Measurements from ENCODE around the gene MYOT.

- TF ChIP-seq CTCF (IDR thresholded peaks at IDR 0.05; ENCODE audit: low read depth, low read length, poor library complexity, severe bottlenecking) (no peak), EZH2phosphoT487 (IDR thresholded peaks at IDR 0.05; ENCODE audit: borderline replicate concordance, low read length) (no peak)
These were observed 11.5 kb upstream of the MYOT start for GRCh38 chr5:137856201-137856600.

All from DOHH2 (cell line).